GM10847 (cell line): Measurements from ENCODE around the gene DHCR24.

ENCODE experiments used
- POLR2A ChIP-seq: IDR thresholded peaks from 2 replicates; pipeline ENCODE4 v1.6.1; 2011; ENCODE audit not compliant: insufficient read length; ENCODE audit errors: extremely low read depth

DHCR24 gene

DNA sequence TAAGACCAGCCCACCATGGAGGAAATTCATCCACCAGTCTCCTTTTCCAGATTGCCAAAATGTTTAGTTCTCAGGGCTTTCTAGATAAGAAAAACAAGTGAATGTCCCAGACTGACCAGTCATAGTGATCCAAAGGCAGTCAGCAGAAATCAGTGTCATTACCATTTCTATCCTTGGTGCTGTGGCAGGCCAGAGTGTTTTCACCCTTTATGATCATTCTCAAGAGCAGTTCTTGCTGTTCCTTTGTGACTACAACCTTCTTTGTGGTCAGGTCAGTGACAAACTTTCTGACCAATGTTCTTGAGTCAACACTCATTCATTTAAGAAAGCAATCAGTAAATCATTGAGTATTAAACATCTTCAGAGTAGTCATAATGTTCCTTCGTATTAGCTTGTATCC lies 7.3 kb upstream of the DHCR24 start:
- no peak for TF ChIP-seq POLR2A

DNA sequence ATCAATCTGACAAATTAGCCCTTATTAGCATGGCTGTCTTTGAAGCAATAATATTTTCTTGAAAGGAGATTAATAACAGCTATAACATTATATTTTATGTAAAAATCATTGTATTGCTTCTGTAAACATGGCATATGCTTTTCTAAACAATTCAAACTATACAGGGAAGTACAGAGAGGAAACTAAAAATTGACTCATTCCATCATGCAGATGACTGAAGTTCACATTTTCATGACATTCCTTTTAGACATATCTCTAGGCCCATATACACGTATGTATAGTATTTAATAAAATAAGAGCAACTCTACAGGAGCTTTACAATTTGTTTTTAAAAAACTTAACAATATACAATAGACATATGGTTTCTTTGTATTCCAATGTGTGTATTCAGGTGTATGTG lies 5.6 kb upstream of the DHCR24 start:
- no peak for TF ChIP-seq POLR2A

DNA sequence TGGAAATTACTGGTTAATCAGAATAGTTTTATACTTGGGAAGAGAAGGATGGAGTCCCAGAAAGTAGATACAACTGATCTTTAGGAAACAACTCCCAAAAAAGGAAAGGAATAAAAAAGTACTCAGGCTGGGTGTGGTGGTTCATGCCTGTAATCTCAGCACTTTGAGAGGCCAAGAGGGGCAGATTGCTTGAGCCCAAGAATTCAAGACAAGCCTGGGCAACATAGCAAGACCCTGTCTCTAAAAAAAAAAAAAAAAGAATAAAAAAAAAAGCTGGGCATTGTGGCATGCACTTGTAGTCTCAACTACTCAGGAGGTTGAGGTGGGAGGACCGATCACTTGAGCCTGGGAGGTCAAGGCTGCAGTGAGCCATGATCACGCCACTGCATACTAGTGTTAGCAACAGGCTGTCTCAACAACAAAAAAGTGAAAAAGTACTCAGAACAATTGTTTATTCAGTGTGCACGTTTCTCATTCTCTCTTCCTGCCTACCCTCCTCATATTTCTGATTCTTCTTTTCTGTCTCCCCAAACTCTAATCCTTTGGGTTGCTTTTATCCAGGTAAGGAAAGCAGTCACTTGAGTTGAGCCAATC lies 2.2 kb upstream of the DHCR24 start:
- no peak for TF ChIP-seq POLR2A

DNA sequence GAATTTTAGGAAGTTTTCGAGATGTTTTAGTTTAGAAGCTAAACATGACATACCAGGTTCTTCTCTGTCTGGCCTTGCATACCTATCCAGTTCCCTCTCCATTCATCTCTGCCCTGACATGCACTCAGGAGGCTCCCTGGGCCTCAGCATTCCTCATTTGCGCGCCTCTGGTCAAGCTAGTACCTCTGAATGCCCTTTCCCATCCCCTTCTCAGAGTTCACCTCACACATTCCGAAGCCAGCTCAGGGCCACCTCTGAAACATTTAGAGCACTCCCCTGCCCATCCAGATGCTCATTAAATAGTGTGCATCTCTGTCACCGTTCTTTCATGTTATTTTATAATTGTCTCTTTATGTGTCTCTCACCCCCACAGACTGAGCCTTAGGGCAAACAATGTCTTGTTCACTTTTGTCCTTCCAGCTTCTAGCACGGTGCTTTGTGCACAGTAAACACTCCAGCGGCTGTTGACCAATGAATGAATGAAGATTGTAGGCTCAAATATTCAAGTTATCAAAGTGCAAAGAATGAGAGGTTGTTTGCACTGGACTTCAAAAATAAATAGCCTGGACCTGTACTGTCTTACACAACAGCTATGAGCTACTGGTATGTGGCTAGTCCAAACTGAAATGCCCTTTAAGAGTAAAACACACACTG lies 1.2 kb upstream of the DHCR24 start:
- no peak for TF ChIP-seq POLR2A

DNA sequence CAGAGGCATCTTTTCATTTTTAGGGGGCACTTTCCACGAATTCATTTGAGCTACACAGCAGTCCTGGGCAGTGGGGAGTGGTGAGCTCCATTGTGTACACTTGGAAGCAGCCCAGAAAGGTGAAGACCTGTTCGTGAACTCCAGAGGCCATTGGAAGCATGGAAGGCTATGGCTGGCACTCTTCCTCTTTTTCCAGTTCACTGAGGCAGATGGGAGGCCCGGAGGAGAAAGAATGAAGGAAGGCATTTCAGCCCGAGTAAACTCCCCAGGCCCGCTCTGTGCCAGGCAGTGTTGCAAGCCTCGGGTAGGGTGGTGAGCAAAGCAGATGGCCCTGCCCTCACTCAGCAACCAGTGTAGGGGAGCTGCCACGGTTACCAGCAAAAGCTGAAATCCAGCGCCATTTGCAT lies 673 bp upstream of the DHCR24 start:
- TF ChIP-seq POLR2A: no peak

DNA sequence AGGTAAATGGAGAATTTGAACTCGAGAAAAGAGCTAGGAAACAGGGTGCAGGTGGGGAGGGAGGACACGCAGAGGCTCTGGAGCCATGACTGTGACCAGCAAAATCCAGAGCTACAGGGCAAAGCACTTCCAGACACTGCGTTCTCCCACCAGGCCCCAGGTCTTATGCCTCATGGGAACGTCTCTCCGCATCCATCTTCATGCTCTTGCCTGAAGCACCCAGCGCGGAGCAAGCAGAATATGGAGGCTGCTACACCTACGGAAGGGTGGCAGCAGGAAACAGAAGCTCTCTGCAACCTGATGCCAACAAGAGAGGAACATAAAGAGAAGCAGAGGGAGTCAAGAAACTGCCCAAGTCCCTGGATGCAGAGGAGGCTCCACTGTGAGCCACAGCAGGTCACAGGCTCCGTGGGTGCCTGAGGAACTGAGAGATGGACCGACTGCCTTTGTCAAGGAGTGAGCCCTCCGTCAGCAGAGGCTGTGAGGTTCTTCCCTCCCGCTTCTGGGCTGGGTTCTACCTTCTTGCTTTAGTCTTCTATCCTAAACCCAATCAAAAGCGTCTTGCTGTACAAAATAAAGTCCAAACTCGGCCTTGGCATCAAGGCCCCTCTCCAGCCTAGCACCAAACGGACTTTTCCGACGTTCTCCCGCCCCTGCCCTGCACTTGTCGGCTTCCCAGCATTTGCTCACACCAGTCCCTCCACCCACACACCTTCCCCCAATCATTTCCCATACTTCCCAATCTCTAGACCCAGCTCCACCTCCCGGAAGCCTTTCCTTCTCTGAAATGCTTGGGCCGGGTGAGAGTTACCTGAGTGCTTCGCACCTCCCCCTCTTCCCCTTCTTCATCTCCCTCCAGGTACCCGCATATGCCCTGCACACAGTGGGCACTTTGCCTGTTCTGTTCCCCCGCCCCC lies 930 bp downstream of the DHCR24 start:
- no peak for TF ChIP-seq POLR2A

DNA sequence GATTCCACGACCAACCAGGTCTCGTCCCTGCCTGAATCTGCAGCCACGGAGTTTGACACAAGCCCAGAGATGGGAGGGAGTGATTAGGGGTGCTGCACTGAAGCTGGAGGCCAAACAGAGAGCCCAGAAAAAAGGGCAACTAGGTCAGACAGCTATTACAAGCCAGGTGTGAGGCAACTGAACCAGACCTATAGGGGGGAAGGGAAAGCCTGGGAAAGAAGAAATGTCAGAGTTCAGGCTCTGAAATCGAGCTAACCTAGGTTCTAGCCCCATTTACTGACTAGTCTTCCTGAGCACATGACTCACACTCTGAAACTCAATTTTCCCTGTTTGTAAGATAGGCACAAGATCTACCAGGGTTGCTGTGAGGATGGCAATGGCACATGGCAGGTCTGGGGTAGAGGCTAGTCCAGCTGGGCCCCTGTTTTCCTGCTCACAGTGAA lies 1.7 kb downstream of the DHCR24 start:
- no peak for TF ChIP-seq POLR2A

DNA sequence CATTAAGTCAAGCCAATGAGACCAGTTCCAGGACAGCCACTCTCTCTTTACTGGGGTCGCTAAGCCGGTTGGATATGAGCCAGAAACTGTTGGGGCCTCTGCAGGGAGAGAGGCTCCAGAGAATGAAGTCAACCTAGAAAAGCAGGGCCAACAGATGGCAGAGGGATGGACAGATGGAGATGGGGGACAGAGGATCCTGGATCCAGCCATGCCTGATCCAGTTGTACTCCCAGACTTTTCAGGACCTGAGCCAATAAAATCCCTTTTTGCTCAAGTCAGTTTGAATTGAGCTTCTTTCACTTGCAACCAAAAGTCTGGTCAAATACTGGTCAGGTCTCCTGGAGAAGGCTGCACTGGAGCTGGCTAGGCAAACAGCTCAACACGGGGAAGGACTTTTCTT lies 2.2 kb downstream of the DHCR24 start:
- no peak for TF ChIP-seq POLR2A

DNA sequence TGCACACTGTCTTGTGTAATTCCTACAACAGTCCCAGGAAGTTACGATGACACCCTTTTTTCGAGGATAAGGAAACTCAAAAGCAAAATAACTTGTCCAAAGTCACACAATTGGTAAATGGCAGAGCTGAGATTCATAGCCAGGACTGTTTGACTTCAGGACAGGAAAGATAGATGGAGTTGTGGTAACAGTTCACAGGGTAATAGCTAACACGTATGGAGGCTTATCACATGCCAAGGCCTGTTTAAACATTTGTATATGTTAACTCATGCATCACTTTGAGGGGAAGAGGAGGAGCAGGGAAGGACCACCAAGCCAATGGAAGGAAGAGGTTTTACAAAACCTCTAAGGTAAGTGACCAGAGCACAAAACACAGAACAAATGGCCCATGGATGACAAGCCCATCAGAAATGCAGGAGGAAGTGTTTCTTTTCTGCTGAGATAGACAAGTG lies 2.8 kb downstream of the DHCR24 start:
- no peak for TF ChIP-seq POLR2A

DNA sequence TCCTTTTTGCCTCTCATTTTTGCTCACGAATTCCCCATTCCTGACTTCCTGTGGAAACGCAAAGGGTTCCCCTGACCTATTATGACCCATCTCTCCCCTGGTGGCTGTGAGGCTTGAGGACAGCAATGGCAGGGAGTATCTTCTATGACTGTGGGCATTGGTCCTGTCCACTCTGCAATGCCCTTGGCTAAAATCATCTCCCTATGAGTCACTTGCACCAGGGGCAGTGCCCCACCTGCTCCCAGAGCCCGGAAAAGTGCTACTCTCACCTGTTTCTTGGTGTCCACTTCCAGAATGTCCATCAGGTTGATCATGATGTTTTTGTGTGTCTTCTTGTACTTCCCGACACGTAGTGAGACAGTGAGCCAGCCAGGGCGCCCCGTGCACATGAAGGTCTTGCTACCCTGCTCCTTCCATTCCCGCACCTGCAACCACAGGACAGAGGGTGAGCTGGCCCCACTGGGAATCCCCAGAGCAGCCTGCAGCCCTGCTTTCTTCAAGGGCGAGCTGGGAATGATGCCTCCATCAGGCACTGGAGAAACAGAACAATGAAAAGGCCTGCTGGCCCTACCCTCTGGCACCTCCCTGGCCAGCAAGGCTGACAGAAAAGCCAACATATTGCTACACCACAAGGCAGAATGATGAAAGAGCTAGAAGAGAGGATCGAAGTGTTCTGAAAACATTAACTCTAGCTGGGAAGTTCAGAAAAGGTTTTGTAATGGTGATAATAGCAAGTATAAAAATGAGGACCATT lies 3.5 kb downstream of the DHCR24 start:
- TF ChIP-seq POLR2A: no peak

DNA sequence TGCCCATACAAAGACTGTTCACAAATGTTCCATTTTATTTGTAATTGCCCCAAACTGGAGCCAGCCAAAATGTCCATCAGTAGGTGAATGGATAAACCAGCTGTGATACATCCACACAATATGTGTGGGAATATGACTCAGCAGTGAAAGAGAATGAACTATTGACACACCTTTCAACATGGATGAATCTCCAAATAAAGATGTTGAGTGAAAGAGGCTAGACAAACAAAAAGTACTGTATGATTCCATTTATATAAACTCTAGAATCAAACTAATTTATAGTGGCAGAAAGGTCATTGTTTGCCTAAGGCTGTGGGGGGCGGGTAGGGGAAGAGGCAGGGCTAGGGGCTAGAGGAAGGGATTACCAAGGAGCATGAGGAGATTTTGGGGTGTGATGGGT lies 4.5 kb downstream of the DHCR24 start:
- TF ChIP-seq POLR2A: no peak

DNA sequence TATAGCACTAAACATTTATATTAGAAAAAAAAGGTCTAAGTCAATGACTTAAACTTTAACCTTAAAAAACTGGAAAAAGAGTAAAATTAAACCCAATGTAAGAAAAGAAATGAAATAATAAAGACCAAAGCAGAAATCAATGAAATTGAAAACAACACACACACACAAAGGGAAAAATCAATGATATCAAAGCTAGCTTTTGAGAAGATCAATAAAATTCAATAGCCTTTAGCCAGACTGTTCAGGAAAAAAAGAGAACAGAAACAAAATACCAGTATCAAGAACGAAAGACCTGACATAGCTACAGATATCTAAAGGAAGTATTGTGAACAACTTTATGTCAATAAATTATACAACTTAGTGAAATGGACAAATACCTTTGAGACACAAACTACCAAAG lies 7.1 kb downstream of the DHCR24 start:
- TF ChIP-seq POLR2A: no peak

DNA sequence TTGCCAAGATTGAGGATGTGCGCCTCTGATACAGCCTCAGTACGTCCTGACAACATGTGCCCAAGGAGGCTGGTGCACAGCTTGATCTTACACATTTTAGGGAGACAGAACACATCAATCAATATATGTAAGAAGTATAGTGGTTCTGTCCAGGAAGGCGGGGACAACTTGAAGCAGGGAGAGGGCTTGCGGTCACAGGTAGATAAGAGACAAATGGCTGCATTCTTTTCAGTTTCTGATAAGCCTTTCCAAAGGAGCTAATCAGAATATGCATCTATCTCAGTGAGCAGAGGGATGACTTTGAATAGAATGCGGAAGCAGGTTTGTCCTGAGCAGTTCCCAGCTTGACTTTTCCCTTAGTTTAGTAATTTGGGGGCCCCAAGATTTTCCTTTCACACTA lies 10.2 kb downstream of the DHCR24 start:
- TF ChIP-seq POLR2A: no peak

DNA sequence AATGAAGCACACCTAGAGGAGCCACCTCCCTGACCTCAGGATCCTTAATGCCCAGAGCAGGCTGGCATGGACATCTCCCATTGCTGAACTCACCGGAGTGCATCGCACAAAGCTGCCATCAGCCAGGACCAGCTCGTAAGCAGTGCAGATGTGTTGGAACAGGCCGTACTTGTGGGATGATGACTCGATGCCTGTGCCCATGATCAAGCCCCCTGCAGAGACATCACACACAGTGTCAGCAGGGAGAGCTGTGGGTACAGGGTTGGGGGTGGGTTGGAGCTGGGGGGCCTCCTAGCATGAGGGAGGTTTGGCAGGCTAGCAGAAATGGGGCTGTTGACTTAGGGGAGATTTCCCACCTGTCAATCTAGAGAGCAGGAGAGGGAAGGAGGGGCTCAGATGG lies 12.0 kb downstream of the DHCR24 start:
- no peak for TF ChIP-seq POLR2A

DNA sequence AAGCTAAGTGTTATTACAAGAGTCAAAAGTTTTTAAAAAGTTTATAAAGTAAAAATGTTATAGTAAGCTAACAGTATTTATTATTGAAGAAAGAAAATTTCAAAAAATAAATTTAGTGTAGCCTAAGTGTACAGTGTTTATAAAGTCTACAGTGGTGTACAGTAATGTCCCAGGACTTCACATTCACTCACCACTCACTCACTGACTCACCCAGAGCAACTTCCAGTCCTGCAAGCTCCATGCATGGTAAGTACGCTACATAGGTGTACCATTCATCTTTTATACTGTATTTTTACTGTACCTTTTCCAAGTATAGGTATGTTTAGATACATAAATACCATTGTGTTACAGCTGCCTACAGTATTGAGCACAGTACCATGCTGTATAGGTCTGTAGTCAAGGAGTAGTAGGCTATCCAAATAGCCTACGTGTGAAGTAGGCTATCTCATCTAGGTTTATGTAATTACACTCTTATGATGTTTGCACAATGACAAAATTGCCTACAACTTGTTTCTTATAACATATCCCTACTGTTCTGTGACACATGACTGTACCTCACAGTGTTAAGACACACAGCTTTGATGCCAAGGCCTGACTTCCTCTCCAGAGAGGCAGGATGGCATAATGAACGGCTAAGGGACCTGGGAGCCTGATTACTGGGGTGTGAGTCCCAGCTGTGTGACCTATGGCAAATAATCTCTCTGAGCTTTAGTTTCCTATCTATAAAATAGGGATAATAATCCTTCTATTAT lies 12.7 kb downstream of the DHCR24 start:
- no peak for TF ChIP-seq POLR2A
